GM12873 (cell line): Measurements from ENCODE around the gene RALBP1.

Experiments
- CTCF ChIP-seq: IDR thresholded peaks from 2 replicates; pipeline ENCODE4 v1.5.1; 2012; ENCODE audit warnings: low read depth, mild to moderate bottlenecking, moderate library complexity, low read length, control low read depth; ENCODE audit not compliant: insufficient read depth; ENCODE audit errors: missing control alignments

Gene RALBP1

GRCh38 chr18:9434122-9434701, 41.1 kb upstream of the RALBP1 start:
- no peak for TF ChIP-seq CTCF

- TF ChIP-seq CTCF = no peak
Measured at GRCh38 chr18:9435041-9435440, 40.3 kb upstream of the RALBP1 start.

GRCh38 chr18:9436206-9436929, 38.9 kb upstream of the RALBP1 start:
- TF ChIP-seq CTCF = no peak

- no peak for TF ChIP-seq CTCF
Measured at GRCh38 chr18:9437021-9437437, 38.3 kb upstream of the RALBP1 start.

GRCh38 chr18:9437672-9438071, 37.6 kb upstream of the RALBP1 start:
- TF ChIP-seq CTCF = no peak

- TF ChIP-seq CTCF = no peak
Measured at GRCh38 chr18:9441061-9441460, 34.3 kb upstream of the RALBP1 start.

- no peak for TF ChIP-seq CTCF
Measured at GRCh38 chr18:9444549-9444948, 30.8 kb upstream of the RALBP1 start.
